Subcutaneous adipose tissue (tissue), 4 donors: ENCODE results near the gene CABCOCO1. TPM values are rescaled to one million over a fixed set of nuclear protein-coding genes. Genes with fewer than 3 reads are reported as not detected.

ENCODE experiments used
- total RNA-seq, 4 donors: library from RNA; depleted of rRNA; stranded (reverse); fragments of >200 nt; gene quantifications; one replicate each; pipeline ENCODE4 v1.1.0, GENCODE V29; 2016
- TF ChIP-seq, protein P1 (sequence below): fragments of 450-650 bp; IDR thresholded peaks from one replicate; pipeline ENCODE4 v1.5.1; 2016; ENCODE audit warnings: low read depth, mild to moderate bottlenecking, control low read depth, antibody characterized with exemption, moderate library complexity

Gene CABCOCO1
- total RNA-seq, 4 donors from 2014 or later, result 0.22 to 0.82 TPM; not detected in 2

DNA sequence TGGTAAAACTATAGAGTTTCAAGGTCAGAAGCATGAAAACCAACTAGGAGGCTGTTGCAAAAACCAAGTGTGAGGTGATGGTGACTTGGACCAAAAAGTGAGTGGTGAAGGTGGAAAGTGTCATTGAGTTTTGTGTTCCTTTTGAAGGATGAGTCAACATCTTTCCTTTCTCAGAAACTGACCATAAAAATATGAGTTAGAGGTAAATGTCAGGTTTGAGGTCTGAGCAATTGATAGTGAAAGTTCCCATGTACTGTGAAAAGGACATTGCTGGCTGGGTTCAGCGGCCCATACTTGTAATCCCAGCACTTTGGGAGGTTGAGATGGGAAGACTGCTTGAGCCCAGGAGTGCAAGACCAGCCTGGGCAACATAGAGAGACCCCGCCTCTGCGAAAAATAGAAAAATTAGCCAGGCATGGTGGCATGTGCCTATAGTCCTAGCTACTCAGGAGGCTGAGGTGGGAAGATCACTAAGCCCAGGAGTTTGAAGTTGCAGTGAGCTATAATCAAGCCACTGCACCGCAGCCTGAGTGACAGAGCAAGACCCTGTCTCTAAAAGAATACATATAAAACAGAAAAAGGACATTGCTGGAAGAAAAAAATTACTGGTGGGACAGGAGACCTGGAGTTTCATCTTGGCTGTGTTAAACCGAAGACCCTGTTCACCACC lies 149.5 kb downstream of the CABCOCO1 start:
- TF ChIP-seq, protein P1, sequence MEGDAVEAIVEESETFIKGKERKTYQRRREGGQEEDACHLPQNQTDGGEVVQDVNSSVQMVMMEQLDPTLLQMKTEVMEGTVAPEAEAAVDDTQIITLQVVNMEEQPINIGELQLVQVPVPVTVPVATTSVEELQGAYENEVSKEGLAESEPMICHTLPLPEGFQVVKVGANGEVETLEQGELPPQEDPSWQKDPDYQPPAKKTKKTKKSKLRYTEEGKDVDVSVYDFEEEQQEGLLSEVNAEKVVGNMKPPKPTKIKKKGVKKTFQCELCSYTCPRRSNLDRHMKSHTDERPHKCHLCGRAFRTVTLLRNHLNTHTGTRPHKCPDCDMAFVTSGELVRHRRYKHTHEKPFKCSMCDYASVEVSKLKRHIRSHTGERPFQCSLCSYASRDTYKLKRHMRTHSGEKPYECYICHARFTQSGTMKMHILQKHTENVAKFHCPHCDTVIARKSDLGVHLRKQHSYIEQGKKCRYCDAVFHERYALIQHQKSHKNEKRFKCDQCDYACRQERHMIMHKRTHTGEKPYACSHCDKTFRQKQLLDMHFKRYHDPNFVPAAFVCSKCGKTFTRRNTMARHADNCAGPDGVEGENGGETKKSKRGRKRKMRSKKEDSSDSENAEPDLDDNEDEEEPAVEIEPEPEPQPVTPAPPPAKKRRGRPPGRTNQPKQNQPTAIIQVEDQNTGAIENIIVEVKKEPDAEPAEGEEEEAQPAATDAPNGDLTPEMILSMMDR, result no peak

DNA sequence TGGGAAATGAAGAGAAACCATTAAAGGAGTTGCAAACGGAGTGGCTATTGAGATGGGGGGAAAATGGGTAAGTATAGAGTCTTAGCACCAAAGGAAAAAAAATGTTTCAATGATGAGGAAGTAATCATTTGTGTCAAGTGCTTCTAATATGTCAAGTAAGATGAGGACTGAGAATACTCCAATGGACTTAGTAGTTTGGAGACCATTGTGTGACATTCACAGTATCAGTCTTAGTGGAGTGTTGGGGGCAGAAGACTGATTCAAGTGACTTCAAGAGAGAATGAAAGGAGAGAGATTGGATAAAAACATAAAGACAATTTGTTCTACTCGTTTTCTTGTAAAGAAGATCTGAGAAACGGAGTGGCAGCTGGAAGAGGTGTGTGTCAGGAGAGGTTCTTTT lies 150.2 kb downstream of the CABCOCO1 start:
- TF ChIP-seq, protein P1, result no peak

DNA sequence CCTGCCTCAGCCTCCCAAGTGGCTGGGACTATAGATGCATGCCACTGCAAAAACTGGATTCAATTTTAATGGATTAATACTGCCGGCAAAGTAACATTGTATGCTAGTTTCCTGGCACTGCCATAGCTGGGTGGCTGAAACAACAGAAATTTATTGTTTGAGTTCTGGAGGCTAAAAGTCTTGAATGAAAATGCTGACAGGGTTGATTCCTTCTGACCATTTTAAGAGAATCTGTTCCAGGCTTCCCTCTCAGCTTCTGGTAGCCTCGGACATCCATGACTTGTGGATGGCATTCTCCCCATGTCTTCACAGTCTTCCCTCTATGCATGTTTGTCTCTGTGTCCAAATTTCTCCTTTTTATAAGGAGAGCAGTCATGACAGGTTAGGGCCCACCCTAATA lies 151.4 kb downstream of the CABCOCO1 start:
- TF ChIP-seq, protein P1, result no peak

DNA sequence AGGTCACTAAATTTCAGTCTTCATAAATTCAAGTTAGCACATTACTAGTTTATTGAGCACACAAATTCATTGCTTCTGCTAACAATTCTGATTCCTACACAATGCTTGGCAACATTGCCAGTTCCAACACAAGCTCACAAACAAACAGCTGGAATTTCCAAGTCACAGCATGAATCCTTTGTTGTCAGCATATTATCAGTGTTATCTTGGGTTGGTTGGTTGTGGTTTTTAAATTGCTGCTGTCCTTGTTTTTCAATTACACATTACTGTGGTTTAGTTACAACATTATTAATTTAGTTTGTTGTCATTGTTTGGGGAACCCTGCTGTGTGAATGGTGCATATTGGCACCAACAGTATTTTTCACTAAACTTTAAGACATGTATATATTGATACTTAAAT lies 152.8 kb downstream of the CABCOCO1 start:
- TF ChIP-seq, protein P1, result no peak

Other genes with a start within 250 kb of the CABCOCO1 start
- 1 to 10 TPM in 1 of 4 donors, under 1 TPM in 1, not detected in 2; 0.22 to 1.0 TPM for gene TMEM26, start 209.5 kb upstream of the CABCOCO1 start, total RNA-seq
- 100 to 1,000 TPM in 1 of 4 donors, 10 to 100 TPM in 3; 61.4 to 193 (median 86.2) TPM for gene ARID5B, start 238.8 kb downstream of the CABCOCO1 start, total RNA-seq